Esophagus muscularis mucosa (tissue), 4 donors: ENCODE data around the gene FALEC. TPM values are rescaled to one million over a fixed set of nuclear protein-coding genes. Genes with fewer than 3 reads are reported as not detected.
A peak's percentile ranks its signal among the peaks of the same experiment; 100 is the strongest.

Experiments
- DNase-seq: peaks from one replicate; pipeline ENCODE4 v3.0.0-alpha.2; 2017; ENCODE audit errors: extremely low spot score
- H3K27ac ChIP-seq, 4 donors: fragments of 200-600 bp; sonication (generic); replicated peaks in 1 of 4; 1 replicate in 3 of 4; 2 replicates in 1 of 4; pipeline ENCODE4 v1.5.1; 2016 to 2019; ENCODE audit warnings: mild to moderate bottlenecking in 1 of 4
- H3K27me3 ChIP-seq, 4 donors: fragments of 200-600 bp; sonication (generic); one replicate each; pipeline versions ENCODE4 v1.5.1 to v1.6.0; 2016 to 2019
- H3K36me3 ChIP-seq, 4 donors: fragments of 200-600 bp; sonication (generic); one replicate each; pipeline ENCODE4 v1.5.1; 2016 to 2019
- H3K4me1 ChIP-seq, 4 donors: fragments of 200-600 bp; sonication (generic); one replicate each; pipeline ENCODE4 v1.5.1; 2016 to 2019
- H3K4me3 ChIP-seq, 4 donors: fragments of 200-600 bp; sonication (generic); 1 replicate in 2 of 4; 2 replicates in 2 of 4; pipeline ENCODE4 v1.5.1; 2016 to 2019; ENCODE audit warnings: mild to moderate bottlenecking in 4 of 4, moderate library complexity in 1 of 4
- H3K9me3 ChIP-seq, 4 donors: fragments of 200-600 bp; sonication (generic); 1 replicate in 3 of 4; 2 replicates in 1 of 4; pipeline ENCODE4 v1.5.1; 2016 to 2019
- CTCF ChIP-seq, 3 experiments: fragments of 200-600 bp in 2 of 3; fragments of 450-650 bp in 1 of 3; sonication (generic) in 2 of 3; IDR thresholded peaks; one replicate each; pipeline ENCODE4 v1.5.1; 2017 to 2019; ENCODE audit warnings: antibody characterized with exemption in 3 of 3, mild to moderate bottlenecking in 2 of 3, moderate library complexity in 1 of 3
- EP300 ChIP-seq: sonication (generic); formaldehyde crosslinking; IDR thresholded peaks from one replicate; pipeline ENCODE4 v1.6.1; 2017; ENCODE audit warnings: antibody characterized with exemption
- POLR2A ChIP-seq: fragments of 450-650 bp; IDR thresholded peaks from one replicate; pipeline ENCODE4 v1.6.1; 2017; ENCODE audit warnings: antibody characterized with exemption, moderate library complexity, mild to moderate bottlenecking, low read depth
- POLR2AphosphoS5 ChIP-seq, 2 donors: sonication (generic); formaldehyde crosslinking; IDR thresholded peaks; one replicate each; pipeline ENCODE4 v1.6.1; 2017; ENCODE audit warnings: antibody characterized with exemption in 2 of 2
- WGBS: methylation state at CpG from one replicate; pipeline ENCODE4 v1.1.5; 2018; 5-methylcytosine and 5-hydroxymethylcytosine counted together
- intact Hi-C: fragments of 100-400 bp; cut with DNase I; formaldehyde crosslinking; loops from one replicate; pipeline ENCODE4 v1.15.1; 2023
- total RNA-seq, 4 donors: library from RNA; depleted of rRNA; stranded (reverse); fragments of >200 nt; gene quantifications; one replicate each; pipeline versions ENCODE4 v1.1.0 to v1.2.1, GENCODE V29; 2016

Gene FALEC
- total RNA-seq, 4 donors from 2014 or later, result not detected

GRCh38 chr1:150551784-150552127 lies 36.2 kb downstream of the FALEC start:
- peak overlapping the region; percentile 91 to 96 (median 94) for H3K27ac ChIP-seq
- no peaks in the 10 kb centered on the region for H3K27me3 ChIP-seq
- DNase-seq, result no peak
- 33% methylated on average over 1 of the region's 1 CpG for WGBS
- H3K4me1 ChIP-seq, result peaks cover 30 to 85% (median 65%) of the 10 kb centered on the region in 4 donors
- intact Hi-C loops, result loop anchor here (10.0 kb wide), 1 partner anchor 263 kb away; no protein-coding TSS in a partner anchor
- H3K36me3 ChIP-seq, result peaks cover 6 to 30% (median 19%) of the 10 kb centered on the region in 4 donors
- peak overlapping the region in 1 of 4 donors; percentile 24 for H3K4me3 ChIP-seq
- no peaks in the 10 kb centered on the region for H3K9me3 ChIP-seq
- TF ChIP-seq POLR2AphosphoS5 (IDR thresholded peaks at IDR 0.05) (no peak), CTCF (IDR thresholded peaks at IDR 0.05) (no peak), EP300 (no peak), POLR2A (no peak)

GRCh38 chr1:150552128-150552910 lies 36.8 kb downstream of the FALEC start:
- Histone ChIP-seq H3K27ac (peak overlapping the region; percentile 91 to 96 (median 94)), H3K36me3 (peaks cover 6 to 36% (median 24%) of the 10 kb centered on the region in 4 donors), H3K4me3 (peak overlapping the region in 3 of 4 donors; percentile 5 to 34 (median 6)), H3K4me1 (peaks cover 30 to 90% (median 67%) of the 10 kb centered on the region in 4 donors), H3K9me3 (no peaks in the 10 kb centered on the region), H3K27me3 (no peaks in the 10 kb centered on the region)
- peak; percentile 70 for TF ChIP-seq EP300
- no peak for TF ChIP-seq CTCF (IDR thresholded peaks at IDR 0.05)
- TF ChIP-seq POLR2AphosphoS5 (IDR thresholded peaks at IDR 0.05), result peak; percentile 82 to 87
- DNase-seq, result peak; percentile 98
- intact Hi-C loops, result loop anchor here (10.0 kb wide), 1 partner anchor 262 kb away; no protein-coding TSS in a partner anchor
- WGBS, result 39% methylated on average over 13 of the region's 13 CpGs

- Histone ChIP-seq H3K27me3 (no peaks in the 10 kb centered on the region), H3K27ac (peak overlapping the region; percentile 91 to 96 (median 94)), H3K4me3 (peak overlapping the region in 3 of 4 donors; percentile 5 to 34 (median 6)), H3K36me3 (peaks cover 6 to 41% (median 30%) of the 10 kb centered on the region in 4 donors), H3K9me3 (no peaks in the 10 kb centered on the region), H3K4me1 (peaks cover 30 to 94% (median 69%) of the 10 kb centered on the region in 4 donors)
- 81% methylated on average over 11 of the region's 12 CpGs for WGBS
- intact Hi-C loops, result loop anchor here (10.0 kb wide), 1 partner anchor 262 kb away; no protein-coding TSS in a partner anchor
- DNase-seq, result no peak
- TF ChIP-seq CTCF (IDR thresholded peaks at IDR 0.05) (no peak), EP300 (no peak), POLR2A (no peak), POLR2AphosphoS5 (IDR thresholded peaks at IDR 0.05) (no peak)
These were observed 37.3 kb downstream of the FALEC start for GRCh38 chr1:150552911-150553289.

GRCh38 chr1:150553392-150554085 lies 38.0 kb downstream of the FALEC start:
- no peak for DNase-seq
- Histone ChIP-seq H3K9me3 (no peaks in the 10 kb centered on the region), H3K27me3 (no peaks in the 10 kb centered on the region), H3K4me3 (no peak overlapping the region), H3K27ac (peak overlapping the region; percentile 91 to 96 (median 94)), H3K4me1 (peaks cover 35 to 94% (median 69%) of the 10 kb centered on the region in 4 donors), H3K36me3 (peaks cover 6 to 48% (median 36%) of the 10 kb centered on the region in 4 donors)
- WGBS, result 87% methylated on average over 23 of the region's 23 CpGs
- TF ChIP-seq POLR2AphosphoS5 (IDR thresholded peaks at IDR 0.05), result no peak
- TF ChIP-seq POLR2A, result no peak
- TF ChIP-seq EP300, result no peak
- TF ChIP-seq CTCF (IDR thresholded peaks at IDR 0.05), result no peak
- intact Hi-C loops, result loop anchor here (10.0 kb wide), 1 partner anchor 261 kb away; no protein-coding TSS in a partner anchor
